Astrocyte of the cerebellum (primary cell): ENCODE measurements around the gene RAB1B.

Source experiments
- DNase-seq: peaks from one replicate; pipeline ENCODE4 v3.0.0-alpha.2; 2011; ENCODE audit warnings: low read depth
- H3K4me3 ChIP-seq: 2 replicates; pipeline ENCODE4 v1.5.1; 2011; ENCODE audit warnings: mild to moderate bottlenecking, low read depth, low read length, moderate library complexity
- in situ Hi-C: cut with HindIII; loops from 2 replicates; pipeline ENCODE4 v1.10.0; 2017; ENCODE audit warnings: low sequenced_read_pairs
- TF ChIP-seq, protein P1 (sequence below): IDR thresholded peaks from 2 replicates; pipeline ENCODE4 v1.5.1; 2012; ENCODE audit warnings: low read length, low read depth, moderate library complexity, mild to moderate bottlenecking; ENCODE audit errors: missing control alignments

The RAB1B gene

DNA sequence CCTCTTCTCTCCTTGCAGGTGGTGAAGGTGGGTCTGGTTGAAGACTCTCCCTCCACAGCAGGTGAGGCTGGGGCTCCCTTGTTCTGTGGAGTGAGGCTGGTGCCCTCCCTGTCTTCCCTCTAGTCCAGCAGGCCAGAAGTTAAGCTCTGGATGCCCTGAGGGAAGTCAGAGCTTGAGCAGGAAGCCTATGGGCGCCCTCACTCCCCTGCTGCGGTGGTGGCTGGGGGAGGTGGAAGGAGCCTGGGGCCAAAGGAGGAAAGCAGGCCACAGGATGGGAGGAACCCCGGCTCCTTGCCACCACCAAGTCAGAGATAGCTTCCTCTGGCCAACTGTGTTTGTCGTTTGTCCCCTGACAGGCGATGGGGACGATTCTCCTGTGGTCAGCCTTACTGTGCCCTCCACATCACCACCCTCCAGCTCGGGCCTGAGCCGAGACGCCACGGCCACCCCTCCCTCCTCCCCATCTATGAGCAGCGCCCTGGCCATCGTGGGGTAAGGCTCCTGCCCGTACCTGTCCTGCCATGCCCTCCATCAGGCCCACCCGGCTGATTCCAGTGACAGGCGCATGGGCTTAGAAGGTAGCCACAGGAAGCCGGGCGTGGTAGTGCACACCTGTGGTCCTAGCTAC is 29.5 kb upstream of the RAB1B start:
- H3K4me3 ChIP-seq, result no peak overlapping the region
- TF ChIP-seq, protein P1, sequence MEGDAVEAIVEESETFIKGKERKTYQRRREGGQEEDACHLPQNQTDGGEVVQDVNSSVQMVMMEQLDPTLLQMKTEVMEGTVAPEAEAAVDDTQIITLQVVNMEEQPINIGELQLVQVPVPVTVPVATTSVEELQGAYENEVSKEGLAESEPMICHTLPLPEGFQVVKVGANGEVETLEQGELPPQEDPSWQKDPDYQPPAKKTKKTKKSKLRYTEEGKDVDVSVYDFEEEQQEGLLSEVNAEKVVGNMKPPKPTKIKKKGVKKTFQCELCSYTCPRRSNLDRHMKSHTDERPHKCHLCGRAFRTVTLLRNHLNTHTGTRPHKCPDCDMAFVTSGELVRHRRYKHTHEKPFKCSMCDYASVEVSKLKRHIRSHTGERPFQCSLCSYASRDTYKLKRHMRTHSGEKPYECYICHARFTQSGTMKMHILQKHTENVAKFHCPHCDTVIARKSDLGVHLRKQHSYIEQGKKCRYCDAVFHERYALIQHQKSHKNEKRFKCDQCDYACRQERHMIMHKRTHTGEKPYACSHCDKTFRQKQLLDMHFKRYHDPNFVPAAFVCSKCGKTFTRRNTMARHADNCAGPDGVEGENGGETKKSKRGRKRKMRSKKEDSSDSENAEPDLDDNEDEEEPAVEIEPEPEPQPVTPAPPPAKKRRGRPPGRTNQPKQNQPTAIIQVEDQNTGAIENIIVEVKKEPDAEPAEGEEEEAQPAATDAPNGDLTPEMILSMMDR, result no peak
- no peak for DNase-seq
- in situ Hi-C loops, result no loop called here

DNA sequence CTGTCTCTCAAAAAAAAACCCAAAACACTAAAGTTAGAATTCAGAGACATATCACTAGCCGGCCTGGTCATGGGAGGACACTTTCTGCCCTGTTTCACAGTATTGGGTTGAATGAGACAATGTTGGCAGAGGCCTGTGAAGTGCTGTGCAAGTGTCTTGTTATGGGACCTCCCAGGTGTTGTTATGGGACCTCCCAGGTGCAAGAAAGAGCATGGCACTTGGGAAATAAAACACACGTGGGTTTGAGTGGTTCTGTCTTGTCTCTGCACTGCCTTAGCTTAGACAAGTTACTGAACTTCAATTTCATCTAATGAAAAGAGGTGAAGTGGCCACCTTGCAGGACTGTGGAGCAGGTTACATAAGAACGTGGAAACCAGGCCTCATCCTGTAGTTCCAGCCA is 28.9 kb upstream of the RAB1B start:
- H3K4me3 ChIP-seq, result no peak overlapping the region
- in situ Hi-C loops, result no loop called here
- no peak for DNase-seq
- TF ChIP-seq, protein P1, result no peak

DNA sequence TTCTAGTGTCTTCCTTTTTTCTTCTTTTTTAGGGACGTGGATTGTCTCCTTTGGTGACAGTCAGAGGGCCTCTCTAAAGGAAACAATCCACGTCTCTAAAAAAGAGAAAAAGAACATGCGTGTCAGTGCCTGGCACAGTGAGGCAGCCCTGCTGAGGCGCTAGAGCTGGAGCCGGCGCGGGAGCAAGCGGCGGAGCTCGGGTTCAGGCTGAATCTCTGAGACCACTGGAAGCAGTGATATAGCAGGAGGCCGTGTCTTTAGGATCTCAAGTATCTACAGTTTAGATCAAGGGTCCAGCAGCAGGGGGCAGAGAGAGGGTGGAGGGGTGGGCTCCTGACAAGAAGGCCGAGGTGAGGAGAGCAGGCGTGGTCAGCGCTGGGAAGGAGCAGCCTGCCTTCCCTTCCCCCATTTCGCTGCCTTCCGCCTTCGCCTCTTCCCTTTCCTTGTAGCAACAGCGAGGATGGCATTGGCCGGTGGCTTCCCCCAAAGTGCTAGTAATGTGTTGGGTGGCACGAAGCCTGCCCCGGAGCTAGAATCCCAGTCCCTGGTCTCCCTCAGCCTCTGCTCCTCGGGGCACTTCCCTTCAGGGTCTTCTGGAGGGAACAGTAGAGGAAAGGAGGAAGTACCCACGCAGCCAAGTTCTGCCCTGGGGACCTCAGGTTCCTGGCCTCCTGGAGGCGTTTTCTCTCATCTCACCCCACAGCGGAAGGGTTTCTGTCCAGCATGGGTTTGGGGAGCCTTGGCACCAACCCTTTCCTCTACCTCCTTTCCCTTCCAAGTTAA is 28.2 kb upstream of the RAB1B start:
- TF ChIP-seq, protein P1, result no peak
- in situ Hi-C loops, result no loop called here
- no peak overlapping the region for H3K4me3 ChIP-seq
- DNase-seq, result no peak

DNA sequence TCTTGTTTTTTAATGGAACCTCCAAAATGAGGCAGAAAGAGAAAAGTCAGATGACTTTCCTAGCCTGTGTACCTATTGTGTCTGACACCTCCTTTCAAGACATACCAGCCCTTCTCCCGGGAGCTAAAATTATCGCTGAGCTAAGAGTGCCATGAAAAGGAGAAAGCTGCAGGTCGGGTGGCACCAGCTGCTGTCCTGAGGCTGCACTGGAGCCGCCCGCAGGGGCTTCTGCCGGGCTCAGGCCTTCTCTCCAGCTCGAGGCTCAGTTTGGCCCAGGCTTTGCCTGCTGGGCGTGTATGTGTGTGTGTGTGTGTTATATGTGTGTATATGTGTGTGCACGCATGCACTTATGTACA is 27.7 kb upstream of the RAB1B start:
- in situ Hi-C loops, result no loop called here
- TF ChIP-seq, protein P1, result no peak
- no peak for DNase-seq
- H3K4me3 ChIP-seq, result no peak overlapping the region

DNA sequence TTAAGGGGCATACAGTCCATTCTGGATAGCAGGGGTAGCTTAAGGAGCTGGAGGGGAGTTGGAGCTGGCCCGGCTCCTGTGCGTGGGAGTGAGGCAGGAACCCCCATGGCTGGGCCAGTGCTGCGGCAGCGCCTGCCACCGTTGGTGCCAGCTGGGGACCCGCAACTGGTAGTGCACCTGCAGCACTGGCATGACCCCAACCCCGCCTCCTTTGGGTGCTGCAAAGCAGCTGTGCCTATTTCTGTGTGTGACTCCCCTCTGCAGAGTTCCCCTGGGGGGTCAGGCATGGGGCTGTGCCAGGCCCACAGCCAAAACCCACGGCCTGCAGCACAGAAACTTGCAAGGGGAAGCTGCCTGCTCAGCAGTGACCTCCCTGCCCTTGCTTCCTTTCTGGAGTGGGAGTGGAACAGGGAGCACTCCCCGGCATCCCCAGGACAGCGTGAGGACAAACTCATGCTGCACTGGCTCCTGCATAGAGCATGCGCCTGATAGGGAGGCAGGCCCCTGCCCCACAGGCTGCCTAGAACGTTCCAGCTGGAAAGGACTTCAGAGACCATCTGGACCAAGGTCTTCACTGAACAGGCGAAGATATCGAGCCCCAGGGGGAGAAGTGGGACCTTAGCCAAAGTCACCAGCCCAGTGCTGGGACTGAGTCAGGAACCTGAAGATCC is 26.2 kb upstream of the RAB1B start:
- TF ChIP-seq, protein P1, result no peak
- no peak overlapping the region for H3K4me3 ChIP-seq
- no peak for DNase-seq
- in situ Hi-C loops, result no loop called here

DNA sequence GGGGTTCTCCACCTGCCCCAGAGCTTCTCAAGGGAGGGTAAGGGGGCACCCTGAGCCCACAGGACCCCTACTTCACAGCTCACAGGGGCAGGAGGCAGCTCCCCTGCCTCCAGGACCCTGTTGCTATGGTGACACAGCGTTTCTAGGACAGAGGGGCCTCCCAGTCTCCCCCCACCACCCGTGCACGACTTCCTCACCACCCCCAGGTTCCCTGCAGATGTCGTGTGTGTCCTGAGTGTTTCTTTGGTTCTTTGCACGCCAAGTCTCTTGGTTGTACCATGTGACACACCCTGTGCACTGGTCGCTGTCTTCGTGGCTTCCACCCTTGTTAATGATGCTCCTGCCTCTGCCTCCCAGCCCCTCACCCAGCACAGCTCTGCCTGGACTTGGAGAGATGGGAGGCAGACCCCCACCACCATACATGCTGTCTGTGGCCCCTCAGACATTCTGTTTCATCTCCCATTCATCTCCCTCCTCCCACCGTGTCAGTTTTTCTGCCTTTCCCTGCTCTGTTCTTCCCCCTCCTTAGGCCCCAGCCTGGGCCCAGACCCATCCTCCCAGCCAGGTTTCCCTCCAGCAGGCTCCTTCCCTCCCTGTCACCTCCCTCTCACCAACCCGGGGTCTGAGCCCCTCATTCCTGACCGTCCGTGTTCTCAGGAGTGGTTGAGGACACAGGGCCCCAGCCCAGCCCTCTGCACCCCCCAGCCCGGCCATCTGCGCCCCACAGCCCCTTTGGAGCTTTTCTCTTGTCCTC is 24.5 kb upstream of the RAB1B start:
- no peak for DNase-seq
- no peak overlapping the region for H3K4me3 ChIP-seq
- in situ Hi-C loops, result no loop called here
- TF ChIP-seq, protein P1, result no peak
